HG02571 (cell line): ENCODE results near the gene EIF2S2.

ENCODE experiments used
- ATAC-seq: cut with Tn5 transposase; IDR thresholded peaks from one replicate; pipeline ENCODE4 v1.9.1; 2021; ENCODE audit warnings: mild to moderate bottlenecking, moderate library complexity; ENCODE audit not compliant: unreplicated experiment

The EIF2S2 gene

GRCh38 chr20:34122274-34122980, 10.4 kb upstream of the EIF2S2 start:
- no peak for ATAC-seq

GRCh38 chr20:34120213-34120612, 8.2 kb upstream of the EIF2S2 start:
- ATAC-seq = no peak

GRCh38 chr20:34115232-34115631, 3.2 kb upstream of the EIF2S2 start:
- no peak for ATAC-seq

GRCh38 chr20:34114809-34115208, 2.8 kb upstream of the EIF2S2 start:
- ATAC-seq = no peak

GRCh38 chr20:34112600-34113101, 608 bp upstream of the EIF2S2 start:
- no peak for ATAC-seq

- no peak for ATAC-seq
Observed at GRCh38 chr20:34110745-34111641, 1.1 kb downstream of the EIF2S2 start.

GRCh38 chr20:34110025-34110744, 1.9 kb downstream of the EIF2S2 start:
- no peak for ATAC-seq

GRCh38 chr20:34109442-34109841, 2.6 kb downstream of the EIF2S2 start:
- no peak for ATAC-seq

GRCh38 chr20:34108616-34109174, 3.3 kb downstream of the EIF2S2 start:
- no peak for ATAC-seq

GRCh38 chr20:34105978-34106675, 5.9 kb downstream of the EIF2S2 start:
- ATAC-seq = no peak

- ATAC-seq = no peak
Observed at GRCh38 chr20:34104059-34104458, 8.0 kb downstream of the EIF2S2 start.

- no peak for ATAC-seq
Observed at GRCh38 chr20:34102342-34102741, 9.7 kb downstream of the EIF2S2 start.

GRCh38 chr20:34100576-34100975, 11.5 kb downstream of the EIF2S2 start:
- no peak for ATAC-seq

GRCh38 chr20:34099675-34100074, 12.4 kb downstream of the EIF2S2 start:
- ATAC-seq = no peak

- no peak for ATAC-seq
Observed at GRCh38 chr20:34098570-34098969, 13.5 kb downstream of the EIF2S2 start.

GRCh38 chr20:34096699-34097444, 15.2 kb downstream of the EIF2S2 start:
- ATAC-seq = no peak

GRCh38 chr20:34095825-34096224, 16.2 kb downstream of the EIF2S2 start:
- ATAC-seq = no peak

- no peak for ATAC-seq
Observed at GRCh38 chr20:34093895-34094294, 18.1 kb downstream of the EIF2S2 start.

- no peak for ATAC-seq
Observed at GRCh38 chr20:34091637-34092200, 20.3 kb downstream of the EIF2S2 start.
